HCT116 (cell line): ENCODE measurements around the gene VAPA.

ENCODE experiments used
- CTCF ChIP-seq, 3 experiments: fragments of 200-600 bp in 1 of 3; sonication (generic) in 1 of 3; IDR thresholded peaks in 2 of 3; conservative IDR thresholded peaks in 1 of 3; 2 replicates each; pipeline ENCODE4 v1.5.1; 2012 to 2017; ENCODE audit warnings: low read depth in 2 of 3, low read length in 2 of 3, antibody characterized with exemption in 1 of 3, borderline replicate concordance in 1 of 3, control low read depth in 1 of 3, mild to moderate bottlenecking in 1 of 3, mixed read lengths in 1 of 3, mixed run types in 1 of 3, moderate library complexity in 1 of 3; ENCODE audit not compliant: insufficient read depth in 1 of 3
- EZH2phosphoT487 ChIP-seq: fragments of 200-600 bp; IDR thresholded peaks from 2 replicates; pipeline ENCODE4 v1.6.1; 2018; ENCODE audit warnings: antibody characterized with exemption, borderline replicate concordance

- TF ChIP-seq CTCF (IDR thresholded peaks at IDR 0.05 in 2 of 3, conservative IDR thresholded peaks at IDR 0.05 in 1 of 3; ENCODE audit: borderline replicate concordance in 1 of 3, insufficient read depth in 1 of 3, low read depth in 2 of 3, low read length in 2 of 3), result no peak
- TF ChIP-seq EZH2phosphoT487, result no peak
These were observed 8.9 kb downstream of the VAPA start for GRCh38 chr18:9922592-9923311.
